ENCODE results near the gene USP43.
A peak's percentile ranks its signal among the peaks of the same experiment; 100 is the strongest.

Gene USP43

GRCh38 chr17:9666461-9667050 is 21.2 kb downstream of the USP43 start:
- no peak for ATAC-seq

GRCh38 chr17:9668517-9668916 is 23.2 kb downstream of the USP43 start:
- ATAC-seq: no peak
- no peak for DNase-seq

More at GRCh38 chr17:9666461-9667050, 21.2 kb downstream of the USP43 start:
- DNase-seq: no peak

- ATAC-seq: no peak
Observed at GRCh38 chr17:9669551-9670008, 24.3 kb downstream of the USP43 start.

GRCh38 chr17:9670596-9670995 is 25.3 kb downstream of the USP43 start:
- ATAC-seq: no peak
- no peak for DNase-seq

More at GRCh38 chr17:9669551-9670008, 24.3 kb downstream of the USP43 start:
- no peak for DNase-seq

GRCh38 chr17:9671559-9671958 is 26.2 kb downstream of the USP43 start:
- no peak for DNase-seq
- ATAC-seq: no peak

- ATAC-seq (no peak), DNase-seq (no peak)
Observed at GRCh38 chr17:9672266-9672665, 26.9 kb downstream of the USP43 start.

GRCh38 chr17:9672691-9673090 is 27.4 kb downstream of the USP43 start:
- DNase-seq: no peak
- ATAC-seq: no peak

GRCh38 chr17:9676084-9676483 is 30.8 kb downstream of the USP43 start:
- ATAC-seq (no peak), DNase-seq (no peak)

GRCh38 chr17:9676820-9677310 is 31.5 kb downstream of the USP43 start:
- DNase-seq (no peak), ATAC-seq (peak; percentile 81)

- no peak for DNase-seq
Observed at GRCh38 chr17:9677411-9677810, 32.1 kb downstream of the USP43 start.

GRCh38 chr17:9677896-9678295 is 32.6 kb downstream of the USP43 start:
- no peak for ATAC-seq
- DNase-seq: no peak

More at GRCh38 chr17:9677411-9677810, 32.1 kb downstream of the USP43 start:
- ATAC-seq: no peak

- DNase-seq (no peak), ATAC-seq (no peak)
Observed at GRCh38 chr17:9684955-9685621, 39.8 kb downstream of the USP43 start.

- ATAC-seq (no peak), DNase-seq (no peak)
Observed at GRCh38 chr17:9693755-9694154, 48.4 kb downstream of the USP43 start.

GRCh38 chr17:9696279-9697044 is 51.1 kb downstream of the USP43 start:
- ATAC-seq (no peak), DNase-seq (no peak)

- ATAC-seq (no peak), DNase-seq (no peak)
Observed at GRCh38 chr17:9700136-9700535, 54.8 kb downstream of the USP43 start.

GRCh38 chr17:9700754-9701476 is 55.6 kb downstream of the USP43 start:
- ATAC-seq: no peak
- no peak for DNase-seq

- DNase-seq (no peak), ATAC-seq (no peak)
Observed at GRCh38 chr17:9702482-9702881, 57.2 kb downstream of the USP43 start.

GRCh38 chr17:9702914-9703780 is 57.8 kb downstream of the USP43 start:
- ATAC-seq: no peak
- no peak for DNase-seq

- no peak for ATAC-seq
- no peak for DNase-seq
Observed at GRCh38 chr17:9703781-9704082, 58.4 kb downstream of the USP43 start.

GRCh38 chr17:9705745-9706144 is 60.4 kb downstream of the USP43 start:
- DNase-seq: no peak
- no peak for ATAC-seq

GRCh38 chr17:9707948-9708347 is 62.6 kb downstream of the USP43 start:
- DNase-seq (no peak), ATAC-seq (no peak)

- ATAC-seq: no peak
- DNase-seq: no peak
Observed at GRCh38 chr17:9714801-9715200, 69.5 kb downstream of the USP43 start.

Measured in stimulated activated naive CD8-positive, alpha-beta T cell treated with anti-CD3 and anti-CD28 coated beads, Interleukin-15, Interleukin-2, amounts not matched to agents 100 U/mL and 50 U/mL, for 24 hours (primary cell).